ENCODE data around the gene CRNKL1.
"Not testable (repeated sequence)": the region's sequence is repeated elsewhere in the genome, so short reads cannot be mapped to it uniquely, and the experiment has no call there.

CRNKL1 gene

DNA sequence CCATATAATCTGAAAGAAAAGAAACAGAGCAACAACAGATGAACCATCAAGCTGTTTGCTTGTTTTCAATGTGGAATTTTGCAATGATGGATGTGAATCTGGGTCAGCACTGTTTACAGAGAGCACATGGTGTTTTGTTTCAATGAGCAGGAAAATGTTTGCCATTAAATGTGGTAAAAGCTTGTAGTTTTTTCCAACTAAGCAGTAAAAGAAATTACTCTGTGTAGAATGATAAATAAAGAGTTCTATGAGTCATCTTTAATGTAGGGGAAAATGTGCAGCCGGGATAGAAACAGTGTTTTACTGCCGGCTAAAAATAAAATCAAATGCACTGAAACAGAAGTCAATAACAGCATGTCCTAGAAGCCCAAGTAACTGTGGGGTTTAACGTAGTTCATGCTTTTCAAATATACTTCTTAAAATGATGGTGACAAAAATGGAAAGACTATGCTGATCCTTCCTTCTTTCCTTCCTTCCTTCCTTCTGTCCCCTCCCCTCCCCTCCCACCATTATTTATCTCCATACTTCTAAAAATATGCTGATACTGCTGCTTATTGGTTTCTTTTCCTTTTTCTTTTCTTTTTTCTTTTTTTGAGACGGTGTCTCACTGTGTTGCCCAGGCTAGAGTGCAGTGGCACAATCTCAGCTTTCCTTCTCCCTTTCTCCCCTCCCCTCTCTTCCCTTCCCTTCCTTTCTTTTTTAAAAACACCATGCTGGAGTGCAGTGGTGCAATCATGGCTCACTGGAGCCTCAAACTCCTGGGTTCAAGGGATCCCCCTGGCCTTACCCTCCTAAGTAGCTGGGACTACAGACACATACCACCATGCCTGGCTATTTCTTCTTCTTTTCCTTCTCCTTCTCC, 41.4 kb downstream of the CRNKL1 start:
- DNase-seq (ENCODE audit: low read depth), result no peak

DNA sequence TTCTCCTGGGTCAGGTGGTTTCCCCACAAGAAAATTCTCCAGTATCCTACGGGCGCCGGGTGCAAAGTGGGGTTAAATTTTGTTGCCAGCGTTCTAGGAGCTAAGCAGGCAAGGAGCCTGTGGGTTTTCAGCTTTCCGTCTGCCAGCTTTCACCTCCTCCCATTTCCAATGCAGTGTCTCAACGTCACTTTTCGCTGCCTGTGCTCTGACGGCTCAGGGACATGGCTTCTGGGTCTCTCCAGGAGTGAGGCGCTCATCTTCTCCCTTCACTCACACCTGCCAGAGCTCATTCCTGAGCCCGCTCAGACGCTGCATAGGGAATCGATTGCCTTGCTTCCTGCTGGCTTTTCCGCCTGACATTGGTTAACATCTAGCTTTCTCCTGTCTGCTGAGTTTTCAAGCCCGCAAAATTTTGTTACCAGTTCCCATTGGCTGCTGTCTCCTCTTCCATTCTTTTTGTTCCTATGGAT, 42.4 kb downstream of the CRNKL1 start:
- DNase-seq (ENCODE audit: low read depth), result no peak

DNA sequence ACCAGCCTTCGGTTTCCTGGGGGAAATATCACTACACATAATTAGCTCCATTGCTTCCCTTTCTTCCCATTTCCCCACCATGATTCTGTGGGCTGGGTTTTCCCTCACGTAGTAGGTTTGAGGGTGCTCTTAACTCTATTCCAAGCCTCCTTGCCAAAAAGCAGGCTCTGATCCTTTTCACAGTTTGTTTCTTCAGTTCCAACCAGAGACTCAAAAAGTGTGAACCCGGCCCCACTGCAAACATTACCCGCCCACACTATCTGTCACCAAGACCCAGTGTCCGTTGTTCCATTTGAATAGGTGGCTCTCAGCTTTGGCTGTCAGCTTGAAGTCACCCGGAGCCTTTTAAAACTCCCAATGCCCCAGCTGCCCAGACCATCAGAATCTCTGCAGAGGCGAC, 46.9 kb downstream of the CRNKL1 start:
- DNase-seq (ENCODE audit: low read depth), result no peak

DNA sequence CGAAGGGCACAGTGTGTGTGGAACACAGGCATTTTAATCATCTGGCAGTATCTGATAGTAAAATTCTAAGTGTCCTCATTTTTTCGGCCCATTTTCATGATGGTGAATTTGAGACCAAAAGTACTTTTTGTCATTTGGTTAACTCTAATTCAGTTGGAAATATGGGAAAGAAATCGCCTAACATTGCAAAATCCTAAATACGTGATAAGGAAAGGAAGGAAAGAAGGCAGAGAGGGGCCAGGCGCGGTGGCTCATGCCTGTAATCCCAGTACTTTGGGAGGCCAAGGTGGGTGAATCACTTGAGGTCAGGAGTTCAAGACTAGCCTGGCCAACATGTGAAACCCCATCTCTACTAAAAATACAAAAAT, 48.3 kb downstream of the CRNKL1 start:
- DNase-seq (ENCODE audit: low read depth), result not testable (repeated sequence)

DNA sequence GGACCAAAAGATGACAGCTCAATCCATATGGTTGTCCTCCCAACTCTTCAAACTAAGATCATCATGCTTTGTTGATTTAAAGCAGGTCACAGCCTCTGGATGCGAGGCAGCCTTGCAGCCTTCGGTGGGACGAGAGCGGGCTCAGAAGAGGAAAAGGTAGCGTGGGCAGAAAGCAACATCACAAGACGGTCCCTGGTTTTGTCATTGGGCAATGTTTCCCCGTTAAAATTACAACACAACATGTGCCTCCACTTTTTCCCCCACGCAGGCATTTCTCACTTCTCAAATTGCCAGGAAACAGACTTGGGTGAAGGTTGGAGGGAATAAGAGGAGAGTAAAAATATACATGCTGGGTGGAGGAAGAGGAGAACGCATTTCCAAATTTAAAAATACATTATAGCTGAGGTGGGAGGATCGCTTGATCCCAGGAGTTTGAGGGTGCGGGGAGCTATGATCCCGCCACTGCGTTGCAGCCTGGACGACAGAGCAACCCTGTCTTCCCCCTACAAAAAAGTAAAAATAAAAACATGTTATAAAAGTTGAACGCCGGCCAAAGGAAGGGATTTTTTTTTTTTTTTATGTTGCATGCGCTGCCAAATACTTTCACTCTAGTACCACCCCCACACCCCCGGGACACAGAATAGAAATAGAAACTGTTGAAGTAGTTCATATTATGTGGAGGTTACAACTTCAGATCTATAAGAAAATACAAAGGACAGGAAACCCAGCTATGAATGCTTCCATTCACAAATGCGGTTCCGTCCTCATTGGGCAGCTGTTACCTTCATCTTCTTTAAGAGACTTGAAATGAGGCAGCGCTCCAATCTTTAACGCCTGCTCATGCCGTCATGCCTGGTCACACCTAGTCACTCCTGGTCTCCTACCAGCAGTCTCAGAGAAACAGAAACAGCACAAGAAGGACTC, 49.0 kb downstream of the CRNKL1 start:
- DNase-seq (ENCODE audit: low read depth), result no peak

DNA sequence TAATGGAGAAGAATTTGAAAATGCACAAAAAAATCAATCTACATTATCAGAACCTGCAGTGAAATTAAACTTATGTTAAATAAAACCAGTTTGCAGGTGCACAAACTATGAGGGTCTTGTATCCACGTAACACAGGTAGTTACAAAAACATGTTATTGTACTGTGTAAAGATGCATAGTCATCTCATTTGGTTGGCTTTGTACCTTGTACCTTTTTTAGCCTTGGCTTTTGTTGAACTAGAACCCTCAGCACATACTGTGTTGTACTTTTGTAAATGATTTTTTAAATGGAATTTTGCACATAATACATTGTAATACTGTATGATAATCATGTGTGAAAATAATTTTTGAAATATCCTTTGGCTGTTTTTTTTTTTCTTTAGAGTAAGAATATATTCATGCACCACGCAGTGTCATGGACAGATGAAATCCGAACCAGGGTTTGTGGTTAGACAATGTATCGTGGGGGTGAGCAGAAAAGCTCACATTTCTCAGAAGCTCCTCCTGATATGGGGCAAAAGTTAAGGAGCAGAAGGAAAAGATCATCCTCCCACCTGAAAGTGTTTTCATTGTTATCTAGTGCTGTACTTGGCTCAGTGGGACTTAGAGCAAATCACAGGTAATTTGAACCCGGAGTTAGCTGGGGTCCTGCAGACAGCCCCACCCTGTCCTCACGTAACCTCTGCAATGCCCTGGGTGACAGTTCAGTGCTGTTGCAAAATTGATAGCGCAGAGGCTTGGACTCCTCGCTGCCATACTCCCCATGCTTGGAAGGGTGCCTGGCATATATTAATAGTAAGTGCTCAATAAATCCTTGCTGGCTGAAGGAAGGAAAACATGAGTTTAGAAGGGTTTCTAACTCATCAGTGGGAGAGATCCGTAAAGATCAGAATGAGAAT, 49.9 kb downstream of the CRNKL1 start:
- DNase-seq (ENCODE audit: low read depth), result no peak

DNA sequence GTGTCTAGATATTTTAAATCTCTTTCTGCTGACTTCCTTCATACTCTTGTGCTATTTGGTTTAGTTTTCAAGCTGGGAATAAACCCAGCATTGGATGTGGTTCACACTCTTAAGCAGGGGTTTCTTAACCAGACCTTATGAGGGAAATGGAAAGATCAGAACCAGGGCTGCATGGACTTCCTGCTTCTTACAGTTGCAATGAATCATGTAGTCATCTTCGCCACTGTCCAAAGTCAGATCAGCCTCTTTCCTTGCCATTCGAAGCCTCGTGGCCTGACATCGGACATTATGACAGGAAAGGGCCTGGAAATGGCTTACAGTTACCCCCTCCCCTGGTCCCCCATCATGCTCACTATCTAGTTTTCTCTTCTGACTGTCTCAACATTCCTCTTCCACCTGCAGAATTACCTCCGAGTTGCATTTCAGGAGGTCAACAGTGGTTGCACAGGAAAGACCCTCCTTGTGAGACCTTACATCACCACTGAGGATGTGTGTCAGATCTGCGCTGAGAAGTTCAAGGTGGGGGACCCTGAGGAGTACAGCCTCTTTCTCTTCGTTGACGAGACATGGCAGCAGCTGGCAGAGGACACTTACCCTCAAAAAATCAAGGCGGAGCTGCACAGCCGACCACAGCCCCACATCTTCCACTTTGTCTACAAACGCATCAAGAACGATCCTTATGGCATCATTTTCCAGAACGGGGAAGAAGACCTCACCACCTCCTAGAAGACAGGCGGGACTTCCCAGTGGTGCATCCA, 51.9 kb downstream of the CRNKL1 start:
- no peak for DNase-seq (ENCODE audit: low read depth)

DNA sequence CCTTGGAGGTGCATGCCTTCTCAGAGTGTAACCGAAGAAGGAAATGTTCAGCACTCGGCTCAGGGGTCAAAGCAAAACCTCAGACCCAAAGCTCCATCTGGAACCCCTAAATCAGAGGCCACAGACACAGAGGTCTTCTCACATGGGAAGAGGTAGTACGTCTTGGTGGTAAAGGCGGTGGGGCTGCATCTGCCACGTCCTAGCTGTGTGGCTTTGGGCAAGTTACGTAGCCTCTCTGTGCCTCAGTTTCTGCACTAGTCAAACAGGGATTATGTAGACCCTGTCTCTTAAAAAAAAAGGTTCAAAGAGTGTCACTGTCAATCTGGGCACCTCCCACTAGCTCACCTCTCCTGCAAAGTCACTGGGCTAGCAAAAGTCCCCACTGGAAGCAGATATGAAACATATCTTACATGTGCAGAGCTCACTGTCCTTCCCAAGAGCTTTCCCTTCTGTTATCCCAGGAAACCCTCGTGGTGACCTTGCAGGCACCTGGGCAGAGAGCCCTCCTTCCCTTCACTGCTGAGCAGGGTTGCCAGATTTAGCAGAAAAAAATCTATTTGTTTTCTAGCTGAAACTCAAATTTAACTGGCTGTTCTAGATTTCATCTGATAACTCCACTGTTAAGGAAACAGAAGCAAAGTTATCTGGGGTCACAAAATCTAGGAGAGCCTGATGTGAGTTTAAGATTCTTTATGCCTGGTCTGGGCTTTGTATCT, 53.1 kb downstream of the CRNKL1 start:
- no peak for DNase-seq (ENCODE audit: low read depth)

DNA sequence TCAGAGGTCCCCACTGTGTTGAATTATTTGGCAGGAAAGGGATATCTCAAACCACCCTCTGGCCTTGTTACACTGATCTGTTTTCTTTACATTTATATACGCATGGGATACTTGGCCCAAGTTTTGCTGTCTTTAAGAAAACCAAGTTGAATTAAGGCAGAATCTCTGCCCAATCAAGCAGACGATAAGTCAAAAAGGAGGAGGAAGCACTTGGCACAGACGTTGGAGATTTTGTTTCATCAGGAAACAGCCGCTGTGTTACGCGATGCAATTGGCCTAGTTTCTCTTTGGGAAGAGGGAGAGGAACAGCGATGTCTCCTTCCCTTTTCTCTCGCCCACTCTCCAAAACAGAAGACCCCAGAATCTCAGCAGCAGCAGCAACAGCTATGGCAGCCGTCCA, 55.3 kb downstream of the CRNKL1 start:
- DNase-seq (ENCODE audit: low read depth), result no peak

DNA sequence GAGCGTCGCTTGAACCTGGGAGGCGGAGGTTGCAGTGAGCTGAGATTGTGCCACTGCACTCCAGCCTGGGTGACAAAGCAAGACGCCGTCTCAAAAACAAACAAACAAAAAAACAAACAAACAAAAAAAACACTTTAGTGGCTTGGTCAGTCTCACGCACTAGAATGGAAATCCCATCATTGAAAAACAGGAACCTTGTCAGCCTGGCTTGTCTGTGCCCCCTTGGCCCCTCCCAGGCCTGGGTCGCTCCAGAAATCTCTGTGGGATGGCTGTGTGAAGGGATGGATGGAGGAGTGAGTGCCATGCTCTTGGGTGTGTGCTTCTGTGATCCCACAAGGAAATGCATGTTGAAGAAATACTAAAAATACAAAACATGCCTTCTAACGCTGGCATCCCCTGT, 56.0 kb downstream of the CRNKL1 start:
- DNase-seq (ENCODE audit: low read depth), result no peak

DNA sequence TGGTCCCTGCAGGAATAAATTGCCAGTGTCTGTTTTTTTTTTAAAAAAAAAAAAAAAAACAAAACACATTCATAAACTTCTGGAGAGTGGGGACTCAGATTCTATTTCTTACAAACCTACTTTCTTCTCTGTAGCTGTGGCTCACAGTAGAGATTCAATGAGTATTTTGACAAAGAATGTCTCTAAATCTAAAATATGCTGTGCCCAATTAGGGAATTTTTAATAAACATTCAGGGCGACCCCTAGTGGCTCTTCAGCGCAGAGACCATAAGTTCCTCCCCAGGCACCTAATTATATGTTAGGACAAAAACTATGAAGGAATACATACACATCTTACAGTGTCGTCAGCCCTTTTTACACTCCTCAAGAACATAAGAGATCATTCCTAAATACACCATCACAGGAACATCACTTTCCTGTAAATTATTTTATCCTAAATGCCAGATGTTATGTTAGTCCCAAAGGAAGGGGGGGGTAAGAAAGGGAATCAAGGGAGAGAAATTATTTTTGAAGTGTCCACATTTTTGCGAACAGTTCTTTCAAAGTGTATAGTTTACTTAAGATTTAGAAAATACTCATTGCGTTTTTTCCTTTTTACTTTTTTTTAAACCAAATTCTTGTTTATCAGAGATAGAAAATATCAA, 56.9 kb downstream of the CRNKL1 start:
- DNase-seq (ENCODE audit: low read depth), result no peak

DNA sequence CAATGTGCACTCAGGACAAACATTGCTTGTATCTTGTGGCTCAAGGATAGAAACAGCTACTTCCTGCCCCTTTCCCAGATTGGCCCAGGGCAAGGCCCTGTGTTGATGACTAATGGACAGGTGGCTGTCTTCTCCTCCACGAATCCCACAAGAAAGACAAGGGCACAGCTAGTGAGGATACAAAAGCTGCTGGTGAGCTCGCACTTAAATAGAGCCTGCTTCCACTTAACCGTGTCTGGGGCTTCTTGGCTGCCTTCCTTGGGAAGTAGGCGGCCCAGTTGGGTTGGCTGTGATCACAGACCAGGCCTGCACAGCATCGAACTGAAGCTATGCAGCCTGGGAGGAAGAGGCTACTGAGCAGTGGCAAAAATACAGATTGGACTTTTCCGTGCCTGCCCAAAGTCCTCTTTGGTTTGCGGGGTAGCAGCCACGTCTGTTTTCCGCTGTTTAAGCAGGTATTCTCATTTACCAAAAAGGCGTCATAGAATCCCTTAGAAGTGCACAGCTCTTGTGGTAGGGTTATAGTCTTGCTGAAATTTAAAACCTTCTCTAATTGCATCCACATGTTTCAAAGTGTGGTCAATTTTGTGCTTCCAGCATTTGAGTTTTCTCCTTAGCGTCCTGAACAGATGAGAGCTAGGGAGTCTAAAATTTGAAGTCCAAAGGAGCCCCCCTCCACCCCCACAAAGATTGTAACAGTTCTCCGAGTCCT, 58.2 kb downstream of the CRNKL1 start:
- no peak for DNase-seq (ENCODE audit: low read depth)

DNA sequence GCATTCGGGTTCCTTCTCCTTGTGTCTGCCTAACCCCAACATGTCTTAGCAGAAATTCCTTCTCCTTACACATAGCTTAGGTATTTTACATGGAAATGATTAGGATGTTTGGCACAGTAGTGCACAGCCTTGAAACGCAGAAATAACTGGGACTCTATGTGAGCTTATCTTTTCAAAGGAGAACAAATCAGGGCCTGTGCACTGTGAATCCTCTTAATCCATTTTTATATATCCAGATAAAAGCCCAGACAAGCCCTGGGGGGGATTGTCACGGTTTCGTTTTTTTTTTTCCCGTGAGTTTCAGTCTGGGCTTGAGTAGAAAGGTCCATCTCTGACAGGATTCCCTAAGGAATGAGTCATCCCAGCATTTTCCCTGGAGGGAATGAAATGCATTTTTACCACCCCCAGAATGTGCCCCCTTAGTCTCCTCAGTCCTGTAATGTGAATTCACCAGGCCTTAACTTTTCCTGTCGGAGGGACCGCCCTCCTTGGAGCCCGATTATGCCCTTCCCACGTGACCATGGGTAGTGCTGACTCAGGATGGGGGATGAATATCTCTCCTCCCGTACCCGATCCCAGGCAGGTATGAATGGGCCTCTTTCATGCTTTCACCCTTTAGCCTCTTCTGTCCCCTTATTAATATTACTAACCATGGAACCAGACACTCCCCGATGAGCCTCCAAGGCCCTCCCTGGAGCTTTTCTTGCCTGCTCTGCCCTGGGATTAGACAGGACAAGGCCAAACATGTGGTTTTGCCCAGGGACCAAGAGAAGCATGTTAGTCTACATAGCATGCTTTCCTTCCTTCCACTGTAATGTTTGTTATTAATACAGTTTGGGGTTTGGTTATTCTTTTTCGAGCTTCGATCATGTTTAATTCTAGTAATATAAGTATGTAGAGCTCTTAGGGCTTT, 59.0 kb downstream of the CRNKL1 start:
- no peak for DNase-seq (ENCODE audit: low read depth)

DNA sequence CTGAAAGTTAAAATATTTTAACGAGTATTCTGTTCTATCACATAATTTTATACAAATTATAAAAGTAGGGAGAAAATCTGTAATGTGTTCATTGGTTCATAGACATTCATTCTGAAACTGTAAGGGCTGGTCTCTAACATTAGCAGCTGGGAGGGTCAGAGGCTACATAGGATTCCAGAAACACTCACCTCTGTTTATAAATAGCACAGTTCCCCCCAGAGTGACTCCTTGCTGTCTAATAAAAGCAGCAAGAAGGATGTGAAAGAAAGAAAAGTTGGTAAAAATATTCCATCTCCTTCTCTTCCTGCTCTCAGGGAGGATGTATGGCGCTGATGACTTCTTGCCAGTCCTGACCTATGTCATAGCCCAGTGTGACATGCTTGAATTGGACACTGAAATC, 60.4 kb downstream of the CRNKL1 start:
- no peak for DNase-seq (ENCODE audit: low read depth)

DNA sequence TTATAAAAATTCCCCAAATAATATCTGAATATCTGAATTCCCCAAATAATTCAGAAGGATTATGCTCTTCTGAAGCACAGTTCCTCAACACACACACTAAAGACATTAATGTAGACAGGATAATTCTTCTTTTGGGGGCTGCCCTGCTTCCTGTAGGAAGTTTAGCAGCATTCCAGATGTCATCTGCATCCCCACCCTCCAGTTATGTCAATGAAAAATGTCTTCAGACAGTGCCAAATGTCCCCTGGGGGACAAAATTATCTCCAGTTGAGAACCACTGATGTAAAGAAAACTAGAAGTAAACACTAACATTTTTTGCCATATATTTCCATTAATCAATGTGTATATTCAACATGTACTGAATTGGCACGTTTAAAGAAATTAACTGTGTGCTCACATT, 61.0 kb downstream of the CRNKL1 start:
- no peak for DNase-seq (ENCODE audit: low read depth)

DNA sequence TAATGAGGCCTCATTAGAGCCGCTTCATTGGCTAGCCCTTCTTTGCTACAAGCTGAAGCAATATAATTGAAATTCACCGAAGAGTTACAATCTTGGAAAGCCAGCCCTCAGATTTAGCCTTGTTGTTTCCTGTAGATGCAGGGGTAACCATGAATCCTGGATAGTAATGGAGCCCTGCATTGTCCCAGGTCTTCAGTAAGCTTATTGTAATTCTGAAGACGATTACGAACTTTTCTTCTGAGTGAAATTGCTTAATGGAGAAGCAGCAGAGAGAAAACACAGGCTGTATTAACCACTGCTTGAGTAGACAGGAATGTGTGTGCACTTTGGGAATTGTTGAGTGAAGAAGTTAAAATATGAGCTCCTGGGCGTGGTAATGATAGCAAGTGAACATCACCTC, 61.4 kb downstream of the CRNKL1 start:
- DNase-seq (ENCODE audit: low read depth), result no peak

DNA sequence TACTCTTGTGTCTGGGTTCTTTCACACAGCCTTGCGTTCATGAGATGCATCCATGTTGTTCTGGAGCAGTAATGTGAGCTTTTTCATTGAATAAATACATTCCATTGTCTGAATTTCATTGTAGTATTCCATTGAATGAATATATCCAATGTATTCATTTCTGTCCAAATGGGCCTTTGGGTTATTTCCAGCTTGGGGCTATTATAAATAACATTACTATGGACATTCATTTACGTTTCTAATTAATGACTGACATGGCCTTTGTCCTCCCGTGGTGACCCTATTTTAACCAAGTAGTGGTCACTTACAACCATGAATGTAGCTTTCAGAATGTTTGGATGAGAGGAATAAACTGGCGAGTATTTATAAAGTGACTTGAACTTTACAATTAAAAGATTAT, 65.2 kb downstream of the CRNKL1 start:
- no peak for DNase-seq (ENCODE audit: low read depth)

DNA sequence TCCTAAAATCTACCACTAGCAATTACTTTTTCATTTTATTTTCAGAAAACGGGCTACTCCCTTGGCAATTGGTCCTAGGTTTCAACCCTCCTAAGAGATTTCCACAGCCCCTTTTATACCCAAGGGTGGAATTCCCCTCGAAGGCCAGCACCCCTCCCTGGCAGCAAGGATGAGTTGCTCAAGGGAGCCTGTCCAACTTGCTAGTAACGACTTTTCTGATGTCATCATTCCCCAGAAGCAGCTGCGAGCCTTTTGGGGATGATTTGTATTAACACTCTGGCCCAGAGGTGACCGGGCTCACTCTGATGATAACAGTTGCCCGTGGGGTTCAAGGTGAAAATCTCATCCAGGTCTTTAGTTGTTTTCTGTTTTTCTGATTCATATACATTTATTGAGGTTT, 65.8 kb downstream of the CRNKL1 start:
- no peak for DNase-seq (ENCODE audit: low read depth)

Measured in CMK (cell line).